Measurements from ENCODE around the gene SMARCAL1. TPM values are rescaled to one million over a fixed set of nuclear protein-coding genes. Genes with fewer than 3 reads are reported as not detected.

Gene SMARCAL1
- total RNA-seq, 3 donors from 2014 or later, result 16.4 to 20.0 (median 17.8) TPM

DNA sequence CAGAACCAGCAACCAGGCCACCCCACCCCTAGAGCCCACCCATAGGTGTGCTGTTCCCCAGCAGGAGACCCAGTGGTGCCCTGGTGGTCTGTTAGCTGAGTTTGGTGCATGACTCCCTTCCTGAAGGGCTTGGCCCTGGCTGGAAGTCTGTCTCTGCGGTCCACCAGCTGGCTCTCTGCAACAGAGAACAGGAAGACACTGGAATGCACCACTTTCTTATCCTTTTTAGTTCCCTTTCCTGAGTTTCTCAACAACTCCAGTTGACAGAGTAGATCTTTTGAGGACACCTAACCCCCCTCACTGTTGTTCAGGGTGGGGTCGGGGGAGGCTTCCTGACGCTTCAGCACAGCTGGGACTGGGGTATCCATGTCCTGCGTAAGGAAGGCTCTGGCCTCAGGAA, 74.4 kb downstream of the SMARCAL1 start:
- no peak overlapping the region for H3K4me3 ChIP-seq
- no peaks in the 10 kb centered on the region for H3K9me3 ChIP-seq
- intact Hi-C loops (cut with DNase I, micrococcal nuclease), result no loop called here
- TF ChIP-seq, protein P1, sequence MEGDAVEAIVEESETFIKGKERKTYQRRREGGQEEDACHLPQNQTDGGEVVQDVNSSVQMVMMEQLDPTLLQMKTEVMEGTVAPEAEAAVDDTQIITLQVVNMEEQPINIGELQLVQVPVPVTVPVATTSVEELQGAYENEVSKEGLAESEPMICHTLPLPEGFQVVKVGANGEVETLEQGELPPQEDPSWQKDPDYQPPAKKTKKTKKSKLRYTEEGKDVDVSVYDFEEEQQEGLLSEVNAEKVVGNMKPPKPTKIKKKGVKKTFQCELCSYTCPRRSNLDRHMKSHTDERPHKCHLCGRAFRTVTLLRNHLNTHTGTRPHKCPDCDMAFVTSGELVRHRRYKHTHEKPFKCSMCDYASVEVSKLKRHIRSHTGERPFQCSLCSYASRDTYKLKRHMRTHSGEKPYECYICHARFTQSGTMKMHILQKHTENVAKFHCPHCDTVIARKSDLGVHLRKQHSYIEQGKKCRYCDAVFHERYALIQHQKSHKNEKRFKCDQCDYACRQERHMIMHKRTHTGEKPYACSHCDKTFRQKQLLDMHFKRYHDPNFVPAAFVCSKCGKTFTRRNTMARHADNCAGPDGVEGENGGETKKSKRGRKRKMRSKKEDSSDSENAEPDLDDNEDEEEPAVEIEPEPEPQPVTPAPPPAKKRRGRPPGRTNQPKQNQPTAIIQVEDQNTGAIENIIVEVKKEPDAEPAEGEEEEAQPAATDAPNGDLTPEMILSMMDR (IDR thresholded peaks at IDR 0.05), result no peak
- H3K4me1 ChIP-seq (ENCODE audit: low read depth), result no peaks in the 10 kb centered on the region
- no peak for DNase-seq
- H3K36me3 ChIP-seq (ENCODE audit: low read depth), result no peaks in the 10 kb centered on the region
- ATAC-seq, result peak; percentile 15

DNA sequence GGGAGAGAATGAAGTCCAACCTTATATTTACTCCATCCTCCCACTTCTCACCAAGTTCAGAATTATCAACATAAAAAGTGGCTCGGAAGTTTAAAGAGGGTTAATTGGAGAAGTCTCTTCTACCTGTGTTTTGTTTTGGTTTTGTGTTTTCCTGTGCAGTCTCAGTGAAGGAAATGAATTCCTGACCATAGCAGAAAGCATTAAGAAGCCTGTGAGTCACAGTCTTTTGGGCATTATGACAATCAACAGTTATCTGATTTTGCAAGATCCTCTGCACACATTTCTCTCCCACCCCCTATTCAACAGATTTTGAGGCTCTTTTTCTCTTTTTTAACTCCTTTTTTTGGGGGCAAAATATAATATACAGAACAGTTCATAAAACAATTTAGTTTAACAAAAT, 77.8 kb downstream of the SMARCAL1 start:
- H3K9me3 ChIP-seq, result no peaks in the 10 kb centered on the region
- TF ChIP-seq, protein P1 (IDR thresholded peaks at IDR 0.05), result no peak
- intact Hi-C loops (cut with DNase I, micrococcal nuclease), result no loop called here

DNA sequence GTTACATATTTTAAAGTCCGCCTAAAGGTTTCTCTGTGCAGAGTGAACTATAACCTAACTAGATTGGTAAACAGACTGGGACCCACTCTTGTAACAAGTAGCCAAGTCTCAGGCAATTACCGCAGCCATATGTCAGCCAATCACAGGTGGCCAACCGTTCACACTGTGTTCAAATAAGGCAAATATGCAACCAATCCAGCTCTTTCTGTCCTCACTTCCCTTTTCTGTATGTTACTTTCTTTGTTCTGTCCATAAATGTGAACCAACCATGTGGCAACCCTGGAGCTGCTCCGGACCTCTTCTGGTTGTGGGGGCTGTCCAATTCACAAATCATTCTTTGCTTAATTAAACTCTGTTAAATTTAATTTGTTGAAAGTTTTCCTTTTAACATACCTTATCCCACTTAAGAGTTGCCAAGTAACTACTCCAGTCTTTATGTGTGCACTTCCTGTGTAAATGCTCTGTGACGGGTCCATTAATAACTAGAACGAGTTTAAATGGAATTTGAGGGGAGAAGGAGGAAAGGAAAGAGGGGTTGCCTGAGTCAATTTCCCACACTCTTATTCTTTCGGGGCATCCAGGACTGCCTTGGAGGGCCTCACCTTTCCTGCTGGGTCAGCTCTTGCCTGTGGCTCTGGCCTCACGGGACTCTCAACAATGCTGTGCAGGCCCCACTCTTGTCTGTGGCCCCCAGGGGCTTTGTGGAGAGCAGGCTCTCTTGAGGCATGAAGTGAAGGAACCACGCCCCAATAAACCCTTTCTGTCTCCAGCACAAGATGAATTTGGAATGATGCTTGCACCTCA, 79.7 kb downstream of the SMARCAL1 start:
- ATAC-seq (peak; percentile 13), DNase-seq (no peak)
- TF ChIP-seq, protein P1 (IDR thresholded peaks at IDR 0.05), result no peak
- Histone ChIP-seq H3K4me1 (ENCODE audit: low read depth) (no peaks in the 10 kb centered on the region), H3K4me3 (no peak overlapping the region), H3K36me3 (ENCODE audit: low read depth) (no peaks in the 10 kb centered on the region), H3K9me3 (no peaks in the 10 kb centered on the region)
- intact Hi-C loops (cut with DNase I, micrococcal nuclease), result no loop called here

More for the DNA sequence above, 77.8 kb downstream of the SMARCAL1 start:
- H3K4me3 ChIP-seq, result no peak overlapping the region
- ATAC-seq, result no peak
- DNase-seq, result no peak
- no peaks in the 10 kb centered on the region for H3K4me1 ChIP-seq (ENCODE audit: low read depth)
- H3K36me3 ChIP-seq (ENCODE audit: low read depth), result no peaks in the 10 kb centered on the region

DNA sequence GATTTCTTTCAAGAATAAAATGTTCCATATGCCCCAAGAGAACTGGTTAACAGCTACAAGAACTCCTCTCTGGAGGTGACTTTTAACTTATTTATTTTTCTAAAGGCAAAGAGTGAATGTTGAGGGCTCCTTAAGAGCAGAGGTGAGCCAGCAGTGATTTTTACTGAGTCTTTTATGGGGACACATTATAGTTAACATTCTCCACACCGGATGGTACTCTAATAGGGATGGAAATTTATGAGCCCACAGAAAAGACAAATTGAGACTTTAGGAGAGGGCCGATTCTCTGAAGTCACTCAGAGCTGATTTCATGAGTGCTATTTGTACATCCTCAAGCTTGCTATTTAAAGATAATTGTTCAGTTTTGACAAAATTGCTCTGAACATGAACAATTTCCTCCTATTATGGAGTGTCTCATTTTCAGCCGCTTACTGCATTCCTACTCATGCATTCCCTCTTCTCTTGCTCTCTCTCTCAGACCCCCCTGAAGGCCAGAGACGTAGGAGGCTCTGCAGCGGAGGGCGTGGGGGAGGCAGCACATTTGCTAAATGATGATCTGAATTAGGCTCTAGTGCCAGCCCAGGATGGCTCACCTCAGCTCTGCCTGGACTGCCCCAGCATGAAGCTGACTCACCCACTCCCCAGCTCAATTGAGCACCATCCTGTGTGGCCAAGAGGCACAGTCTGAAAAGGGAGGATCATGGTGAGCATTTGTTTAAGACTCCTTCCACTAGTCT, 80.5 kb downstream of the SMARCAL1 start:
- ATAC-seq, result no peak
- intact Hi-C loops (cut with DNase I, micrococcal nuclease), result no loop called here
- TF ChIP-seq, protein P1 (IDR thresholded peaks at IDR 0.05), result no peak
- no peaks in the 10 kb centered on the region for H3K9me3 ChIP-seq
- no peaks in the 10 kb centered on the region for H3K4me1 ChIP-seq (ENCODE audit: low read depth)
- DNase-seq, result no peak
- no peaks in the 10 kb centered on the region for H3K36me3 ChIP-seq (ENCODE audit: low read depth)
- H3K4me3 ChIP-seq, result no peak overlapping the region

DNA sequence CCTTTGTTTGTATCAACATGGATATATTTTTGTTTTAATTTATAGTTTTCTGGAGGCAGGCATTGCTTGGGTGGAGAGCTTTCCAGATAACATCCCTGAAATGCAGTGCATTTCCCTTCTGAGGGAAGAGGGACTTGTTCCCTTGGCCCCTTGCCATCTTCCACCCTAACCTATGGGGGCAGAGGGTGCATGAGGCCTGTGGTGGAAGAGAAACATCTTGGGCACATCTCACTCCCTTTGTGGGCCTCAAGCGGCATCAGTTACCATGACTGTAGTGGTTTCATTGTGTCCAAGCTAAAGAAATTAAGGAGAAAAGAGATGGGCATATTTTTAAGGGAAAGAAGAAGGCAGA, 81.0 kb downstream of the SMARCAL1 start:
- DNase-seq (no peak), ATAC-seq (no peak)
- H3K36me3 ChIP-seq (ENCODE audit: low read depth), result no peaks in the 10 kb centered on the region
- H3K4me3 ChIP-seq, result no peak overlapping the region
- H3K9me3 ChIP-seq, result no peaks in the 10 kb centered on the region
- intact Hi-C loops (cut with DNase I, micrococcal nuclease), result no loop called here
- TF ChIP-seq, protein P1 (IDR thresholded peaks at IDR 0.05), result no peak
- H3K4me1 ChIP-seq (ENCODE audit: low read depth), result no peaks in the 10 kb centered on the region
